ENCODE data around the gene MYH13.

GRCh38 chr17:10292057-10292937 is 80.5 kb downstream of the MYH13 start:
- TF ChIP-seq CTCF (IDR thresholded peaks at IDR 0.05) (no peak), POLR2A (IDR thresholded peaks at IDR 0.05) (no peak)

All from body of pancreas (tissue), 4 donors.